Panc1 (cell line): Measurements from ENCODE around the gene RNF167. TPM values are rescaled to one million over a fixed set of nuclear protein-coding genes. Genes with fewer than 3 reads are reported as not detected.

Source experiments
- ATAC-seq: fragments of 200-7000 bp; cut with Tn5 transposase; 2 replicates; pipeline ENCODE4 v1.9.1; 2020; ENCODE audit warnings: mild to moderate bottlenecking, moderate library complexity
- BruUV-seq: library from RNA; stranded (reverse); fragments of 400-500 nt; replicated peaks from 2 replicates; lab custom pipeline; 2021; lab: Mats Ljungman, UMichigan
- CTCF ChIA-PET: fragments of 300-600 bp; sonication (Branson Sonifier 250); formaldehyde crosslinking; loops from one replicate; lab custom pipeline; 2022; ENCODE audit warnings: antibody characterized with exemption; lab: Charles Lee
- POLR2A ChIA-PET: fragments of 300-600 bp; sonication (Branson Sonifier 250); formaldehyde crosslinking; loops from one replicate; lab custom pipeline; 2022; ENCODE audit warnings: antibody characterized with exemption; lab: Charles Lee
- DNase-seq: peaks from one replicate; pipeline ENCODE4 v3.0.0-alpha.2; 2010; ENCODE audit warnings: low read depth, low spot score
- H3K27ac ChIP-seq: 2 replicates; pipeline ENCODE4 v1.5.1; 2011; ENCODE audit warnings: mild to moderate bottlenecking, low read length, inconsistent platforms
- H3K27me3 ChIP-seq: fragments of 200-500 bp; sonication (Bioruptor generic); 2 replicates; pipeline ENCODE4 v1.6.0; 2014; ENCODE audit warnings: low read length, inconsistent platforms; ENCODE audit not compliant: control insufficient read depth, insufficient read depth
- H3K36me3 ChIP-seq: fragments of 200-500 bp; sonication (Bioruptor generic); 2 replicates; pipeline ENCODE4 v1.5.1; 2014; ENCODE audit warnings: inconsistent platforms, mild to moderate bottlenecking, low read length, moderate library complexity; ENCODE audit not compliant: control insufficient read depth, insufficient read depth
- H3K4me1 ChIP-seq: 2 replicates; pipeline ENCODE4 v1.5.1; 2011; ENCODE audit warnings: inconsistent platforms, mild to moderate bottlenecking, low read length, moderate library complexity; ENCODE audit not compliant: control insufficient read depth, insufficient read depth
- H3K4me3 ChIP-seq, 2 experiments: 2 replicates each; pipeline ENCODE4 v1.5.1; 2011 to 2012; ENCODE audit warnings: low read depth in 2 of 2, low read length in 2 of 2, mild to moderate bottlenecking in 2 of 2, inconsistent platforms in 1 of 2, moderate library complexity in 1 of 2
- H3K9me3 ChIP-seq: fragments of 200-500 bp; sonication (Bioruptor generic); 2 replicates; pipeline ENCODE4 v1.5.1; 2014; ENCODE audit warnings: low read depth, mild to moderate bottlenecking, inconsistent platforms, low read length, moderate library complexity; ENCODE audit not compliant: control insufficient read depth, insufficient read depth
- POLR2AphosphoS5 ChIP-seq: IDR thresholded peaks from 2 replicates; pipeline ENCODE4 v1.6.1; 2012; ENCODE audit warnings: mild to moderate bottlenecking, low read depth, low read length, moderate library complexity
- REST ChIP-seq, 2 experiments: IDR thresholded peaks; 2 replicates each; pipeline ENCODE4 v1.6.1; 2011 to 2012; ENCODE audit warnings: low read depth in 2 of 2, control low read depth in 1 of 2, low read length in 1 of 2, mild to moderate bottlenecking in 1 of 2, moderate library complexity in 1 of 2; ENCODE audit not compliant: insufficient read depth in 1 of 2
- SIN3A ChIP-seq: IDR thresholded peaks from 2 replicates; pipeline ENCODE4 v1.6.1; 2012; ENCODE audit warnings: low read depth, mild to moderate bottlenecking, low read length, moderate library complexity, borderline replicate concordance; ENCODE audit not compliant: insufficient read depth
- TCF7L2 ChIP-seq: IDR thresholded peaks from 2 replicates; pipeline ENCODE4 v1.6.1; 2011; ENCODE audit warnings: mild to moderate bottlenecking, low read depth, low read length, inconsistent platforms
- in situ Hi-C: cut with HindIII; loops from 2 replicates; pipeline ENCODE4 v1.10.0; 2016; ENCODE audit warnings: low sequenced_read_pairs, low pct_unique_long_range_greater_than_20kb
- intact Hi-C: fragments of 100-400 bp; cut with micrococcal nuclease; formaldehyde crosslinking; loops from one replicate; pipeline ENCODE4 v1.10.0; 2022; ENCODE audit not compliant: unreplicated experiment
- total RNA-seq: library from RNA; stranded (reverse); gene quantifications from one replicate; pipeline ENCODE4 v1.2.1, GENCODE V29; 2021; ENCODE audit not compliant: unreplicated experiment
- TF ChIP-seq, protein P1 (sequence below): fragments of 450-650 bp; IDR thresholded peaks from 2 replicates; pipeline ENCODE4 v1.5.1; 2017; ENCODE audit warnings: mild to moderate bottlenecking

Gene RNF167
- total RNA-seq, 1 experiment from 2014 or later = 95.8 TPM

- H3K9me3 ChIP-seq = no peaks in the 10 kb centered on the region
- H3K4me3 ChIP-seq = peak overlapping the region; percentile 67 to 75
- intact Hi-C loops (no loop called here), in situ Hi-C loops (no loop called here)
- H3K4me1 ChIP-seq = peaks cover 6% of the 10 kb centered on the region; the same call in 1 of the 2 replicates
- DNase-seq = no peak
- ATAC-seq = peak; percentile 12; the same call in 1 of the 2 replicates
- H3K27ac ChIP-seq = peak overlapping the region; percentile 71; the same call in 1 of the 2 replicates
- no peaks in the 10 kb centered on the region for H3K27me3 ChIP-seq
- ChIA-PET CTCF (interaction anchor here (0.6 kb wide), 1 partner anchor 50 kb away, joined by 4 read pairs; no protein-coding TSS in a partner anchor), POLR2A (interaction anchor here (0.6 kb wide), 2 partner anchors 37 to 67 kb away, joined by 3 to 8 read pairs; no protein-coding TSS in a partner anchor)
- no TSS peak for BruUV-seq
- no peaks in the 10 kb centered on the region; the same call in 1 of the 2 replicates for H3K36me3 ChIP-seq
- TF ChIP-seq SIN3A (no peak), REST (IDR thresholded peaks at IDR 0.05; ENCODE audit: insufficient read depth in 1 of 2, low read depth in 2 of 2, low read length in 1 of 2) (no peak), POLR2AphosphoS5 (no peak), TCF7L2 (no peak)
- TF ChIP-seq, protein P1, sequence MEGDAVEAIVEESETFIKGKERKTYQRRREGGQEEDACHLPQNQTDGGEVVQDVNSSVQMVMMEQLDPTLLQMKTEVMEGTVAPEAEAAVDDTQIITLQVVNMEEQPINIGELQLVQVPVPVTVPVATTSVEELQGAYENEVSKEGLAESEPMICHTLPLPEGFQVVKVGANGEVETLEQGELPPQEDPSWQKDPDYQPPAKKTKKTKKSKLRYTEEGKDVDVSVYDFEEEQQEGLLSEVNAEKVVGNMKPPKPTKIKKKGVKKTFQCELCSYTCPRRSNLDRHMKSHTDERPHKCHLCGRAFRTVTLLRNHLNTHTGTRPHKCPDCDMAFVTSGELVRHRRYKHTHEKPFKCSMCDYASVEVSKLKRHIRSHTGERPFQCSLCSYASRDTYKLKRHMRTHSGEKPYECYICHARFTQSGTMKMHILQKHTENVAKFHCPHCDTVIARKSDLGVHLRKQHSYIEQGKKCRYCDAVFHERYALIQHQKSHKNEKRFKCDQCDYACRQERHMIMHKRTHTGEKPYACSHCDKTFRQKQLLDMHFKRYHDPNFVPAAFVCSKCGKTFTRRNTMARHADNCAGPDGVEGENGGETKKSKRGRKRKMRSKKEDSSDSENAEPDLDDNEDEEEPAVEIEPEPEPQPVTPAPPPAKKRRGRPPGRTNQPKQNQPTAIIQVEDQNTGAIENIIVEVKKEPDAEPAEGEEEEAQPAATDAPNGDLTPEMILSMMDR = no peak
Measured at GRCh38 chr17:4986403-4986802, 46.3 kb downstream of the RNF167 start.

- no peaks in the 10 kb centered on the region for H3K27me3 ChIP-seq
- H3K36me3 ChIP-seq = no peaks in the 10 kb centered on the region; the same call in 1 of the 2 replicates
- H3K9me3 ChIP-seq = no peaks in the 10 kb centered on the region
- ATAC-seq (peak; percentile 95), DNase-seq (no peak)
- intact Hi-C loops = no loop called here
- in situ Hi-C loops = no loop called here
- TF ChIP-seq REST (IDR thresholded peaks at IDR 0.05; ENCODE audit: insufficient read depth in 1 of 2, low read depth in 2 of 2, low read length in 1 of 2) = 0 out of 4 replicates have a peak, but pooled peaks of 1 of the 2 experiments have one; percentile 1
- TF ChIP-seq POLR2AphosphoS5 = peak; percentile 48; the same call in 1 of the 2 replicates
- TF ChIP-seq, protein P1 = peak; percentile 91
- TF ChIP-seq SIN3A = no peak; the same call in 1 of the 2 replicates
- no peak for TF ChIP-seq TCF7L2
- ChIA-PET CTCF (interaction anchor here (0.6 kb wide), 1 partner anchor 49 kb away, joined by 4 read pairs; no protein-coding TSS in a partner anchor), POLR2A (interaction anchor here (0.6 kb wide), 2 partner anchors 38 to 68 kb away, joined by 3 to 8 read pairs; no protein-coding TSS in a partner anchor)
- H3K4me1 ChIP-seq = peaks cover 6% of the 10 kb centered on the region; the same call in 1 of the 2 replicates
- peak within 1 kb of the TSS; percentile 85 for H3K27ac ChIP-seq
- peak within 1 kb of the TSS; percentile 67 to 75 for H3K4me3 ChIP-seq
- no TSS peak for BruUV-seq
Measured at GRCh38 chr17:4986951-4987766, 47.1 kb downstream of the RNF167 start, which contains the start of gene CAMTA2. Gene CAMTA2 (minus strand): TSS chr17:4987675. CDS start chr17:4986222, 1,453 bp downstream.
